Psoas muscle (tissue), 8 donors: Measurements from ENCODE around the gene LRRTM4. TPM values are rescaled to one million over a fixed set of nuclear protein-coding genes. Genes with fewer than 3 reads are reported as not detected.

ENCODE experiments used
- ATAC-seq, 4 donors: fragments of 200-7000 bp; cut with Tn5 transposase; one replicate each; pipeline ENCODE4 v1.9.1; 2020; ENCODE audit warnings: moderate library complexity in 3 of 4, mild to moderate bottlenecking in 2 of 4
- DNase-seq, 2 donors: peaks; one replicate each; pipeline ENCODE4 v3.0.0-alpha.2; 2020
- H3K27ac ChIP-seq: fragments of 200-600 bp; one replicate; pipeline ENCODE4 v1.8.0; 2022
- H3K27me3 ChIP-seq, 3 donors: fragments of 200-600 bp in 1 of 3; one replicate each; pipeline versions ENCODE4 v1.6.1 to v1.8.0; 2013 to 2022; ENCODE audit warnings: low read length in 2 of 3, mild to moderate bottlenecking in 2 of 3, moderate library complexity in 1 of 3; ENCODE audit not compliant: insufficient read depth in 3 of 3
- H3K36me3 ChIP-seq, 2 donors: fragments of 200-600 bp in 1 of 2; one replicate each; pipeline versions ENCODE4 v1.6.1 to v1.8.0; 2013 to 2022; ENCODE audit warnings: low read depth in 1 of 2, mild to moderate bottlenecking in 1 of 2, moderate library complexity in 1 of 2; ENCODE audit not compliant: insufficient read depth in 1 of 2
- H3K4me1 ChIP-seq: fragments of 200-600 bp; one replicate; pipeline ENCODE4 v1.8.0; 2022
- H3K4me3 ChIP-seq: fragments of 200-600 bp; one replicate; pipeline ENCODE4 v1.8.0; 2022; ENCODE audit warnings: mild to moderate bottlenecking
- H3K9me3 ChIP-seq: fragments of 200-600 bp; one replicate; pipeline ENCODE4 v1.8.0; 2022
- WGBS, 3 donors: extraction: QIAGEN DNeasy Blood & Tissue Kit; methylation state at CpG; one replicate each; pipeline versions ENCODE4 v1.1.6 to v1.1.7; 2013; 5-methylcytosine and 5-hydroxymethylcytosine counted together
- intact Hi-C, 2 donors: fragments of 100-400 bp; cut with DNase I; formaldehyde crosslinking; loops; one replicate each; pipeline versions ENCODE4 v1.11.0 to v1.14.2; 2022
- polyA plus RNA-seq, 3 donors: library from polyadenylated mRNA; stranded (reverse); fragments of 200-250 nt; gene quantifications; one replicate each; pipeline ENCODE4 v1.2.3, GENCODE V29; 2013
- total RNA-seq, 4 donors: library from RNA; stranded (reverse); fragmentation: NEBNext Ultra II Directional in 2 of 4; extraction: Animal tissue kit (Norgen Biotek cat#: 25700) in 2 of 4; gene quantifications; one replicate each; pipeline versions ENCODE4 v1.2.1 to v1.2.4, GENCODE V29; 2021 to 2023
- TF ChIP-seq, protein P1 (sequence below): fragments of 200-600 bp; IDR thresholded peaks from one replicate; pipeline ENCODE4 v1.8.0; 2022; ENCODE audit warnings: antibody characterized with exemption
- donor health status: healthy with polysubstance abuse.
- donor health status: DM: no; HTN: no; CAD: no; lungs with moderate emphysema.
- donor health status: Bipolar disorder and iron deficiency.
- donor health status: healthy.
- donor health status: DM: yes; HTN: yes; CAD: no.
- donor health status: DM: no; HTN: no; CAD: no.
- donor health status: DM: no; HTN: no; CAD: no.
- donor health status: DM: yes; HTN: yes; CAD: no.

The LRRTM4 gene
- total and polyA plus RNA-seq, 7 donors: 0.03 to 0.86 (median 0.25) TPM; not detected in 1

DNA sequence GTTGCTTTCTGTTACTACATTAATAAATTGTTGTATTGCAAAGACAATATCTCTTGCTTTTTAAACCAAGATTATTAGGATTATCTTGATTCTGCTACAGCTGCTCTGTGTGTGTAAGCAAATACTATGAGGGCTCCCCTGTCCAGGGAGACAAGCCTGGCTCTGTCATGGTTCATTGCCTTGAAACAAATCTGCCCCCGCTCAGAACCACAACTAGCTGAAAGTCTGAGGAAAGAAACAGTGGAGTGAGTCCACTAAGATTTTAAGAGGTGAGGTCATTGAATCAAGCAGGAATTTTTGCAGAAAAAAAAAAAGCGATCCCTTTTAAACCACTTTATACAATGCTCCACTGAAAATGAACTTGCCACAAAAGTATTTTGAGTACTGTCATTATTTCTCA lies 30.8 kb upstream of the LRRTM4 start:
- no peak overlapping the region for H3K27ac ChIP-seq
- H3K27me3 ChIP-seq: no peaks in the 10 kb centered on the region
- 20 to 32% (median 31%) methylated on average over 2 of the region's 2 CpGs for WGBS, 3 donors
- no peaks in the 10 kb centered on the region for H3K36me3 ChIP-seq
- H3K9me3 ChIP-seq: no peaks in the 10 kb centered on the region
- TF ChIP-seq, protein P1, sequence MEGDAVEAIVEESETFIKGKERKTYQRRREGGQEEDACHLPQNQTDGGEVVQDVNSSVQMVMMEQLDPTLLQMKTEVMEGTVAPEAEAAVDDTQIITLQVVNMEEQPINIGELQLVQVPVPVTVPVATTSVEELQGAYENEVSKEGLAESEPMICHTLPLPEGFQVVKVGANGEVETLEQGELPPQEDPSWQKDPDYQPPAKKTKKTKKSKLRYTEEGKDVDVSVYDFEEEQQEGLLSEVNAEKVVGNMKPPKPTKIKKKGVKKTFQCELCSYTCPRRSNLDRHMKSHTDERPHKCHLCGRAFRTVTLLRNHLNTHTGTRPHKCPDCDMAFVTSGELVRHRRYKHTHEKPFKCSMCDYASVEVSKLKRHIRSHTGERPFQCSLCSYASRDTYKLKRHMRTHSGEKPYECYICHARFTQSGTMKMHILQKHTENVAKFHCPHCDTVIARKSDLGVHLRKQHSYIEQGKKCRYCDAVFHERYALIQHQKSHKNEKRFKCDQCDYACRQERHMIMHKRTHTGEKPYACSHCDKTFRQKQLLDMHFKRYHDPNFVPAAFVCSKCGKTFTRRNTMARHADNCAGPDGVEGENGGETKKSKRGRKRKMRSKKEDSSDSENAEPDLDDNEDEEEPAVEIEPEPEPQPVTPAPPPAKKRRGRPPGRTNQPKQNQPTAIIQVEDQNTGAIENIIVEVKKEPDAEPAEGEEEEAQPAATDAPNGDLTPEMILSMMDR: no peak
- ATAC-seq (no peak), DNase-seq (no peak)
- intact Hi-C loops: no loop called here
- no peak overlapping the region for H3K4me3 ChIP-seq
- H3K4me1 ChIP-seq: no peaks in the 10 kb centered on the region

DNA sequence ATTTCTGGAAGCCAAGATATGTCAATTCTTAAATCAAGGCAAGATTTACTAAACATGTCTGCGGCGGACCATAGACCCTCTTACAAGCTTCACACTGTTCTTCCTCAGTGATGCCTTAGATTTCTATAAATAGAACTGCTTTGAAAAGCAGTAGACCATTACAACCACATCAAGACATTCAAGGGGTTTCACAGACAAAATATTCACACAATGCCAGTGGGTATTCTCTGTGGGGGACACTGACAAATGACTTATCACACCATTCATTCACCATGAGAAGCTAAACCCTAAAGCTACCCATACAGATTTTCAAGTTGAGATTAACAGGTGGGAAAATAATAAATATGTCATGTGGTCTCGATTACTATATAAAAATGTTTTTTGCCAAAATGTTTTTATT lies 15.9 kb upstream of the LRRTM4 start:
- no peak overlapping the region for H3K4me3 ChIP-seq
- DNase-seq (no peak), ATAC-seq (no peak)
- no peaks in the 10 kb centered on the region for H3K36me3 ChIP-seq
- 78 to 93% (median 86%) methylated on average over 3 of the region's 3 CpGs for WGBS, 3 donors
- no peaks in the 10 kb centered on the region for H3K9me3 ChIP-seq
- no peaks in the 10 kb centered on the region for H3K4me1 ChIP-seq
- no peaks in the 10 kb centered on the region for H3K27me3 ChIP-seq
- no peak overlapping the region for H3K27ac ChIP-seq
- intact Hi-C loops: no loop called here
- TF ChIP-seq, protein P1: no peak

DNA sequence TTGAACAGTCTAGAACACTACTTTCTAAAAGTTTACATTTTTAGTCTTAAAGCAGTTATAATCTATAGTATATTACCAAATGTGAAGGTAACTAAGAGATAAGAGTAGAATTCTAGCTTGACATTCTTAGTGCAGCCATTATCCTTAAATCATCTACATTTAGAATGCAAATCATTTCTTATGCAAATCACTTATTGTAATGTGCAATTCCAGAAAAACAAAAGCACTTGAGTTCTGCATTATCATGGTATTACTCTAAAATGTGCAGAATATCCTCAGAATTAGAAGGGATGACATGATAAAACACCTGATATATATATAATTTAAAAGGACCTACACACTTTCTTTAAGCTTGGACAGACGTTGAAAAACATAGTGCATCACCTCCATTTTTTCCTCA lies 712 bp upstream of the LRRTM4 start:
- ATAC-seq (no peak), DNase-seq (no peak)
- Histone ChIP-seq H3K9me3 (no peaks in the 10 kb centered on the region), H3K36me3 (no peaks in the 10 kb centered on the region), H3K27me3 (no peaks in the 10 kb centered on the region), H3K27ac (no peak overlapping the region), H3K4me3 (no peak overlapping the region), H3K4me1 (no peaks in the 10 kb centered on the region)
- TF ChIP-seq, protein P1: no peak
- 73 to 80% (median 74%) methylated on average over 1 of the region's 1 CpG for WGBS, 3 donors
- intact Hi-C loops: no loop called here

DNA sequence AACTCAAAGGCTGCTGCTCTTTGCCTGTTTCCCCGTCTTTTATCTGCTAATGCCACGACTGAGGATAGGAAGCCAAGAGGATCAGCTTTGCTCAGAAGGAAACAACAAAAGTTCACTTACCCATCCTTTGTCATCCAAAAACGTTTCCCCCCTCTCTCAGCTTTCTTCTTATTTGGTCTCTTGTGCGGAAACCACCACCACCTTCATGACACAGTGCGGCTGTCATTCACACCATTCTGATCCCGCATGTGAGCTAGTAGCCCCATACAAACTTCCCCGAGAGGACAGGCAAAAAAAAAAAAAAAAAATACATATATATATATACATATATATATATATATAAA lies 656 bp downstream of the LRRTM4 start:
- DNase-seq (no peak), ATAC-seq (no peak)
- no peaks in the 10 kb centered on the region for H3K4me1 ChIP-seq
- intact Hi-C loops: no loop called here
- 34 to 53% (median 39%) methylated on average over 7 of the region's 7 CpGs for WGBS, 3 donors
- TF ChIP-seq, protein P1: no peak
- no peak overlapping the region for H3K27ac ChIP-seq
- peak overlapping the region; percentile 36 for H3K4me3 ChIP-seq
- no peaks in the 10 kb centered on the region for H3K9me3 ChIP-seq
- H3K27me3 ChIP-seq: no peaks in the 10 kb centered on the region
- no peaks in the 10 kb centered on the region for H3K36me3 ChIP-seq
